KG1 (cell line): ENCODE results near the gene UGT2A2.

Experiments
- DNase-seq: peaks from one replicate; lab custom pipeline; 2025; lab: John Stamatoyannopoulos, UW

Gene UGT2A2

DNA sequence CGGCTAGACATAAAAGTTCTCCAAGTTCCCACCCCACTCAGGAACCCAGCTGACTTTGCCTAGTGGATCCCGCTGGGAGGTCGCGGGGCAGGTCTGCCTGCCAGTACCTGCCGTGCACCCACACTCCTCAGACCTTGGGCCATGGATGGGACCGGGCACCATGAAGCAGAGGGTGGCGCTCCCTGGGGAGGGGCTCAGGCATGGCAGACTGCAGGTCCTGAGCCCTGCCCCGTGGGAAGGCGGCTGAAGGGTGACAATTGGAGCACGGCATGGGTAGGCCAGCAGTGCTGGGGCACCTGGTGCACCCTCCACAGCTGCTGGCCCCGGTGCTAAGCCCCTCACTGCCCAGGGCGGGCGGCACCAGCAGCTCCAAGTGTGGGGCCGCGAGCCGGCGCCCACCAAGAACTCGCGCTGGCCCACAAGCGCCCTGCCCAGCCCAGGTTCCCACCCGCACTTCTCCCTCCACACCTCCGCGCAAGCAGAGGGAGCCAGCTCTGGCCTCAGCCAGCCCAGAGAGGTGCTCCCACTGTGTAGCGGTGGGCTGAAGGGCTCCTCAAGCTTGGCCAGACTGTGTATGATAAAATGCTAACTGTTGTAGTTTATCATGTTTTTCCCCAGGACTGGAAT, 63.1 kb downstream of the UGT2A2 start:
- DNase-seq = no peak

DNA sequence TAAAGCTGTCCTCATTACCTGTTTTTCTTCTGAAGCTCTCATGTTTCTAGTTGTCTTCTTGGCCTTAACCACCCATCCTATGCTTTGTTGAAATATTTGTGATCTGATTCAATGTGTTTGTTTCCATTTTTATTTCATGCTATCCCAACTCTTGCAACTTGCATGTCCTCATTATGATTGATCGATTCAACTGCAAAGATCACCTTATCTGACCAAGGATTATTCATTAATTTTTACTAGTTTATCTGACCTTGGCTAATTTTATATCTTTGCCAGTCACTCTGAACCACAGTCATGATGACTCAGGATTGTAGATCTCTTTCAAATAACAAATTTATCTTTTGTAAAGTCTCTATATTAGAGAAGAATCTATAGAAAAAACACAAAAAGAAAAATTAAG, 70.7 kb downstream of the UGT2A2 start:
- no peak for DNase-seq

DNA sequence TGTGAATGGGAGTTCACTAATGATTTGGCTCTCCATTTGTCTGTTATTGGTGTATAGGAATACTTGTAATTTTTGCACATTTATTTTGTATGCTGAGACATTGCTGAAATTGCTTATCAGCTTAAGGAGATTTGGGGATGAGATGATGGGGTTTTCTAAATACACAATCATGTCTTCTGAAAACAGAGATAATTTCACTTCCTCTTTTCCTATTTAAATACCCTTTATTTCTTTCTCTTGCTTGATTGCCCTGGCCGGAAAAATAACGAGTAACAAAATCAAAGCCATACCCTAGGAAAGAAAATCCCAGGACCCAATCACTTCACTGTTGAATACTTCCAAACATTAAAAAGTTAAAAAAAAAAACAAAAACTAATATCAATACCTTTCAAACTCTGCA, 76.0 kb downstream of the UGT2A2 start:
- no peak for DNase-seq

DNA sequence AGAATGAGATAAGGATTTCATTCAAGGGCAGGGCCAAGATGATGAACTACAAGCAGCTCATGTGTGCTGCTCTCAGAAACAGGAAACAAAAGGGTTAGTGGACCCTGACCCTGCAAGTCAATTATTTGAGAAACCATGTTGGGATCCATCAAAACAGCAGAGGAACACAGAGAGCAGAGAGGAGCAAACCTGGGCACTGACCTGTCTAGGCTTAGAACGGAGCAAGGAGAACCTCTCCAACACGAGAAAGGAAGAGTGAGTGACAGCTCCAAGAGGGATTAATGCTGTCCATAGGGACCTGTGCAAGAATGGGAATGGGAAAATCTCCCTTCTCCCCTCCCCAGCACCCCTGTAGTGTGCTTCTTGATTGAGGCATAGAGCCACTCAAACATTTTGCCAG, 89.8 kb downstream of the UGT2A2 start:
- DNase-seq = no peak

DNA sequence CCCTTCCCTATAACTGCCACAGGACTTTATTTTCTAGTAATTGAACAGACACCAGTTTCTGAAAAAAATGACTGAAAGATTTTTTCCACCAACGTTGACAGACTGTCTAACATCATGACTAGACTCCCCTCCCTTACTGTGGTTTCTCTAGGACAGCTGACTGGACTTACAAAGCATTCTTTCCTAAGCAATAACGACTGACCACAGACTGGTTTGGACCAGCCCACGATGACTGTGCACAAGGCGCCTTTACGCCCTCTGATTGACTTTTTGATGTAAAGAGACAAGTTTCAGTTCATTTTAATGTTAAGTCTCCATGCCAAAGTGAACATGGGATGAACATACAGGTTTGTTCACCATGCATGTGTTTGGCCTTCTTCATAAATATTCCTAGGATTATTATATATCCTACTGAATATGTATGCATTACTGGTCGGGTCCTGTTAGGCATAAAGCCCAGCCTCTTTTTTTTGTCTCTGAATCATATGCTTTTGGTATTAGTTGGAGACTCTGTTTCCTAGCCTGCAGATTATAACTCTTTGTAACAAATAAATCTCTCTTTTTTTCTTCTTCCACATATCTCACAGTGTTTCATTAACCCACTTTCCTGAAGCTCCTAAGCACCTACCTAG, 93.2 kb downstream of the UGT2A2 start:
- DNase-seq = no peak
